T1000 (cell line): ENCODE measurements around the gene TMOD1.
"Not testable (repeated sequence)": the region's sequence is repeated elsewhere in the genome, so short reads cannot be mapped to it uniquely, and the experiment has no call there.

Experiments
- DNase-seq: peaks from one replicate; lab custom pipeline; 2025; ENCODE audit warnings: mixed read lengths; lab: John Stamatoyannopoulos, UW

TMOD1 gene

GRCh38 chr9:97598461-97599288 is 97.2 kb downstream of the TMOD1 start:
- peak; percentile 23 for DNase-seq

GRCh38 chr9:97599314-97599846 is 97.9 kb downstream of the TMOD1 start:
- DNase-seq: no peak

GRCh38 chr9:97600531-97601227 is 99.2 kb downstream of the TMOD1 start:
- no peak for DNase-seq

- DNase-seq: no peak
Observed at GRCh38 chr9:97601228-97601898, 99.9 kb downstream of the TMOD1 start.

- DNase-seq: no peak
Observed at GRCh38 chr9:97602430-97602829, 101.0 kb downstream of the TMOD1 start.

- DNase-seq: no peak
Observed at GRCh38 chr9:97604901-97605645, 103.6 kb downstream of the TMOD1 start.

- DNase-seq: no peak
Observed at GRCh38 chr9:97615439-97616072, 114.1 kb downstream of the TMOD1 start.

GRCh38 chr9:97617939-97618416 is 116.5 kb downstream of the TMOD1 start:
- no peak for DNase-seq

- DNase-seq: not testable (repeated sequence)
Observed at GRCh38 chr9:97620063-97620462, 118.6 kb downstream of the TMOD1 start.

GRCh38 chr9:97622483-97622882 is 121.0 kb downstream of the TMOD1 start:
- DNase-seq: not testable (repeated sequence)

GRCh38 chr9:97623946-97624345 is 122.5 kb downstream of the TMOD1 start:
- no peak for DNase-seq

- no peak for DNase-seq
Observed at GRCh38 chr9:97625620-97626019, 124.2 kb downstream of the TMOD1 start.

GRCh38 chr9:97627624-97628023 is 126.2 kb downstream of the TMOD1 start:
- no peak for DNase-seq

- DNase-seq: no peak
Observed at GRCh38 chr9:97628668-97629067, 127.2 kb downstream of the TMOD1 start.

GRCh38 chr9:97629156-97629555 is 127.7 kb downstream of the TMOD1 start:
- DNase-seq: no peak

GRCh38 chr9:97630591-97630990 is 129.1 kb downstream of the TMOD1 start:
- DNase-seq: no peak

- no peak for DNase-seq
Observed at GRCh38 chr9:97632248-97632984, 130.9 kb downstream of the TMOD1 start.

GRCh38 chr9:97632985-97633858 is 131.8 kb downstream of the TMOD1 start, which contains the start of the genes NCBP1 and TSTD2:
NCBP1 (plus strand) TSS chr9:97633821; CDS start chr9:97633882, 61 bp downstream.
TSTD2 (minus strand) TSS chr9:97633368; CDS start chr9:97627562, 5,806 bp downstream.
- DNase-seq: peak; percentile 95

GRCh38 chr9:97633859-97634490 is 132.5 kb downstream of the TMOD1 start:
- no peak for DNase-seq
